Left lung (tissue), 10 donors: Measurements from ENCODE around the gene KANK4. TPM values are rescaled to one million over a fixed set of nuclear protein-coding genes. Genes with fewer than 3 reads are reported as not detected.

Experiments
- ATAC-seq: fragments of 200-7000 bp; cut with Tn5 transposase; one replicate; pipeline ENCODE4 v1.9.1; 2020; ENCODE audit warnings: moderate library complexity
- DNase-seq, 4 donors: peaks; one replicate each; pipeline ENCODE4 v3.0.0-alpha.2; 2013 to 2020
- H3K27ac ChIP-seq, 2 donors: fragments of 200-600 bp; sonication (generic) in 1 of 2; one replicate each; pipeline versions ENCODE4 v1.5.0 to v1.8.0; 2020 to 2021
- H3K27me3 ChIP-seq, 2 donors: fragments of 200-600 bp; sonication (generic) in 1 of 2; one replicate each; pipeline versions ENCODE4 v1.5.0 to v1.8.0; 2020 to 2021
- H3K36me3 ChIP-seq, 2 donors: fragments of 200-600 bp; sonication (generic) in 1 of 2; one replicate each; pipeline versions ENCODE4 v1.5.0 to v1.8.0; 2020 to 2021
- H3K4me1 ChIP-seq, 2 donors: fragments of 200-600 bp; one replicate each; pipeline ENCODE4 v1.8.0; 2021
- H3K4me3 ChIP-seq, 2 donors: fragments of 200-600 bp; sonication (generic) in 1 of 2; one replicate each; pipeline versions ENCODE4 v1.5.0 to v1.8.0; 2020 to 2021; ENCODE audit warnings: mild to moderate bottlenecking in 1 of 2
- H3K9me3 ChIP-seq, 2 donors: fragments of 200-600 bp; sonication (generic) in 1 of 2; one replicate each; pipeline versions ENCODE4 v1.5.0 to v1.8.0; 2020 to 2021
- intact Hi-C, 2 donors: fragments of 100-400 bp; cut with DNase I; formaldehyde crosslinking; loops; one replicate each; pipeline versions ENCODE4 v1.11.2 to v1.14.2; 2022
- polyA plus RNA-seq, 6 donors: library from polyadenylated mRNA; unstranded; fragments of 120-200 nt; gene quantifications; one replicate each; pipeline ENCODE4 v1.2.1, GENCODE V29; 2013; ENCODE audit not compliant: insufficient read length in 6 of 6
- total RNA-seq, 2 donors: library from RNA; stranded (reverse); fragmentation: NEBNext Ultra II Directional; extraction: Animal tissue kit (Norgen Biotek cat#: 25700); gene quantifications; one replicate each; pipeline ENCODE4 v1.2.1, GENCODE V29; 2021
- TF ChIP-seq, protein P1 (sequence below), 2 donors: fragments of 200-600 bp; sonication (generic) in 1 of 2; IDR thresholded peaks; one replicate each; pipeline versions ENCODE4 v1.5.0 to v1.8.0; 2021; ENCODE audit warnings: antibody characterized with exemption in 2 of 2
- donor health status: DM: no; HTN: yes; CAD: no.
- donor health status: DM: no; HTN: no; CAD: no.

Gene KANK4
- total and polyA plus RNA-seq, 8 donors = 2.0 to 15.1 (median 11.2) TPM

- no peak overlapping the region for H3K4me3 ChIP-seq
- ATAC-seq = no peak
- peaks cover 0 to 9% of the 10 kb centered on the region in 2 donors for H3K27me3 ChIP-seq
- intact Hi-C loops = no loop called here
- no peak for DNase-seq
- no peak overlapping the region for H3K27ac ChIP-seq
- no peaks in the 10 kb centered on the region for H3K4me1 ChIP-seq
- H3K36me3 ChIP-seq = no peaks in the 10 kb centered on the region
- H3K9me3 ChIP-seq = no peaks in the 10 kb centered on the region
- TF ChIP-seq, protein P1, sequence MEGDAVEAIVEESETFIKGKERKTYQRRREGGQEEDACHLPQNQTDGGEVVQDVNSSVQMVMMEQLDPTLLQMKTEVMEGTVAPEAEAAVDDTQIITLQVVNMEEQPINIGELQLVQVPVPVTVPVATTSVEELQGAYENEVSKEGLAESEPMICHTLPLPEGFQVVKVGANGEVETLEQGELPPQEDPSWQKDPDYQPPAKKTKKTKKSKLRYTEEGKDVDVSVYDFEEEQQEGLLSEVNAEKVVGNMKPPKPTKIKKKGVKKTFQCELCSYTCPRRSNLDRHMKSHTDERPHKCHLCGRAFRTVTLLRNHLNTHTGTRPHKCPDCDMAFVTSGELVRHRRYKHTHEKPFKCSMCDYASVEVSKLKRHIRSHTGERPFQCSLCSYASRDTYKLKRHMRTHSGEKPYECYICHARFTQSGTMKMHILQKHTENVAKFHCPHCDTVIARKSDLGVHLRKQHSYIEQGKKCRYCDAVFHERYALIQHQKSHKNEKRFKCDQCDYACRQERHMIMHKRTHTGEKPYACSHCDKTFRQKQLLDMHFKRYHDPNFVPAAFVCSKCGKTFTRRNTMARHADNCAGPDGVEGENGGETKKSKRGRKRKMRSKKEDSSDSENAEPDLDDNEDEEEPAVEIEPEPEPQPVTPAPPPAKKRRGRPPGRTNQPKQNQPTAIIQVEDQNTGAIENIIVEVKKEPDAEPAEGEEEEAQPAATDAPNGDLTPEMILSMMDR (IDR thresholded peaks at IDR 0.05) = no peak
These were observed 6.5 kb downstream of the KANK4 start for GRCh38 chr1:62312698-62313097.

DNA sequence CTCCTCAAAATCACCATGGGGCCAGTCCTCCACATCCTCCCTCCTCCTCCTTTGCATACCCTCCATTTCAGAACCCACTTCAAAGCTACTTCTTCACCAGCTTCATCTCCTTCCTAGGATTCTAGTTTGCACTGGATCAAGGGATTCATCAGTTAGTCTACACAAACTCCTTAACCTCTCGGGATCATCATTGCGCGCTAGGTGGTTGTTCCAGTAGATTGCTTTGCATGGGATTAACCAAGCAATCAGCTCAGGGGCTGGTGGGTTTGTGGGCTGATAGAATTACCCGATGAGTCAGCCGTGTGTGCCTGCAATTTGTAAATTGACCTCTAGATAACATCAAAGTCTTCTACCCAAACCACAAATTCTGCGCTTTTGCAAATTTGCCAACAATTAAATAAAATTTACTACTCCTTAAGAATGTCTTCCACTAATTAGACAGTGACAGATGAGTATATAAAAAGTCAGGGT, 7.7 kb downstream of the KANK4 start:
- Histone ChIP-seq H3K27ac (no peak overlapping the region), H3K4me1 (no peaks in the 10 kb centered on the region), H3K36me3 (no peaks in the 10 kb centered on the region), H3K9me3 (no peaks in the 10 kb centered on the region), H3K4me3 (no peak overlapping the region), H3K27me3 (no peaks in the 10 kb centered on the region)
- DNase-seq (no peak), ATAC-seq (no peak)
- TF ChIP-seq, protein P1 (IDR thresholded peaks at IDR 0.05) = no peak
- intact Hi-C loops = no loop called here

DNA sequence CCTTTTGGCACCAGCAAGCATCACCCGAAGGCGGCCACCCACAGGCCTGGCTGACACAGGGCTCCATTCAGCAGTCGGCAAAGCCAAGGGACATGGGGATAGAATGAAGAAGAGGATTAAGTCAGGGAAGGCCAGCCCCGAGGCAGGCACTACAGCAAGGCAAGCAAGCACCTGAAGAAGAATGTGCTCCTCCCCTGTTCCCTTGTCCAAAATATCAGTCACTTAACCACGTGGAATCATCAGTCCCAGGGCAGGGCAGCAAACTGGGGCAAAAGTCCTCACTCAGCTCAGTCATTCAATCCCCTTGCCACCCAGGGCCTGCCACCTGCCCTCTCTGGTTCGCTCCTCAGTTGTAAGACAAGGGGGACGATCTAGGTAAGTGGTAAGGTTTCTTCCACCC, 9.3 kb downstream of the KANK4 start:
- DNase-seq (no peak), ATAC-seq (no peak)
- Histone ChIP-seq H3K9me3 (no peaks in the 10 kb centered on the region), H3K4me1 (no peaks in the 10 kb centered on the region), H3K27me3 (no peaks in the 10 kb centered on the region), H3K27ac (no peak overlapping the region), H3K36me3 (no peaks in the 10 kb centered on the region), H3K4me3 (no peak overlapping the region)
- TF ChIP-seq, protein P1 (IDR thresholded peaks at IDR 0.05) = no peak
- intact Hi-C loops = no loop called here

DNA sequence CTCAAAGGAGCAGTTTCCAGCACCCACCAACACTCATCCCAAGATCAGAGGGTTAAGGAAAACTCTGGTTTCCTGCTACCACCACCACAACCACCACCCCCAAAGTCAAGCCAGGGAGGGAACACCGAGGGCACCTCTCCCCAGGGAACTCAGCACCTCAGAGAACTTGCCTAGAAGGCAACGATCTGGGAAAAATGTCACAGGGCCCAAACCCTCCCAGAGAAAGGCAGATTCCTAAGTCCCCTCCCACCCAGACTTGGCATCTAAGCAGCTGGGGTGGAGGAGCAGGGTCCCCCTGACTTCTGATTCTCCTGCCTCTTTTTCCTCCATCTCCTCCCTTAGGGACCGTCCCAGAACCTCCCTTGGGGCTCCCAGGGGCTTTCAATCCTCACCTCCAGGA, 10.6 kb downstream of the KANK4 start:
- ATAC-seq (no peak), DNase-seq (no peak)
- TF ChIP-seq, protein P1 (IDR thresholded peaks at IDR 0.05) = no peak
- H3K36me3 ChIP-seq = no peaks in the 10 kb centered on the region
- H3K27ac ChIP-seq = no peak overlapping the region
- no peaks in the 10 kb centered on the region for H3K4me1 ChIP-seq
- intact Hi-C loops = no loop called here
- no peak overlapping the region for H3K4me3 ChIP-seq
- H3K27me3 ChIP-seq = no peaks in the 10 kb centered on the region
- no peaks in the 10 kb centered on the region for H3K9me3 ChIP-seq

DNA sequence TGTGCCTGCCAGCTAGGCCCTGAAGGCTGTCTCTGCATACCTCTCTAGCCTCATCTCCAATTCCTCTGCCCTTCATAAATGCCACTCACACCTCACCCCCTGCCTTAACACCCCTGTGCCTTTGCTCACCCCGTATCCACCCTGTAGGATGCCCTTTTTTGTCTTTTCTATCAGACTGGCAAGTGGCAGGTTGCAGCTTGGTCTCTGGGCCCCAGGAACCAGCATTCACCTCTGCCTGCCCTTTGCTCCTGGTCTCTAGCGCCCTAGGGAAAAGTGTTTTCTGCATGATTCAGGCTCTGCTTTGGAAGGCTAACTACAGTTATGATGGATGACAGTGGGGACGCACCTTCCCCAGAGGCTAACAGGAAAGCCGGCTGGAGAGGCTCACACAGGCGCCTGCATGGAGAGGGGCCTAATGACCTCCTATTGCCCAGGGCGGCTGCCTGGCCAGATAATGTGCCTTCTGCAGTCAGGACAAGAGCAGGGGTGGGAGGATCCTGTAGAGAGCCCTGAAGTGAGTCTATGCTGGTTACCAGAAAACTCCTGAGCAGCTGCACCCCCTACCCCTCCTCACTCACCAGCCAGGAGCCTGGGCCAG, 11.2 kb downstream of the KANK4 start:
- intact Hi-C loops = no loop called here
- Histone ChIP-seq H3K36me3 (no peaks in the 10 kb centered on the region), H3K27me3 (no peaks in the 10 kb centered on the region), H3K4me1 (no peaks in the 10 kb centered on the region), H3K27ac (no peak overlapping the region), H3K9me3 (no peaks in the 10 kb centered on the region), H3K4me3 (no peak overlapping the region)
- DNase-seq (no peak), ATAC-seq (no peak)
- TF ChIP-seq, protein P1 (IDR thresholded peaks at IDR 0.05) = no peak
